Measurements from ENCODE around the gene DAG1.

- TF ChIP-seq POLR2A (IDR thresholded peaks at IDR 0.05; ENCODE audit: low read length) (no peak), GATA1 (IDR thresholded peaks at IDR 0.05; ENCODE audit: low read depth, low read length) (no peak)
Measured at GRCh38 chr3:49460188-49460890, 9.7 kb upstream of the DAG1 start.

Data from erythroblast (primary cell).